HUDEP-2 (cell line): ENCODE data around the gene HBA2.
"Not testable (repeated sequence)": the region's sequence is repeated elsewhere in the genome, so short reads cannot be mapped to it uniquely, and the experiment has no call there.

ENCODE experiments used
- DNase-seq, 76 experiments: peaks; one replicate each; lab custom pipeline; 2025; ENCODE audit not compliant: unreplicated experiment in 76 of 76; lab: John Stamatoyannopoulos, UW

Gene HBA2

DNA sequence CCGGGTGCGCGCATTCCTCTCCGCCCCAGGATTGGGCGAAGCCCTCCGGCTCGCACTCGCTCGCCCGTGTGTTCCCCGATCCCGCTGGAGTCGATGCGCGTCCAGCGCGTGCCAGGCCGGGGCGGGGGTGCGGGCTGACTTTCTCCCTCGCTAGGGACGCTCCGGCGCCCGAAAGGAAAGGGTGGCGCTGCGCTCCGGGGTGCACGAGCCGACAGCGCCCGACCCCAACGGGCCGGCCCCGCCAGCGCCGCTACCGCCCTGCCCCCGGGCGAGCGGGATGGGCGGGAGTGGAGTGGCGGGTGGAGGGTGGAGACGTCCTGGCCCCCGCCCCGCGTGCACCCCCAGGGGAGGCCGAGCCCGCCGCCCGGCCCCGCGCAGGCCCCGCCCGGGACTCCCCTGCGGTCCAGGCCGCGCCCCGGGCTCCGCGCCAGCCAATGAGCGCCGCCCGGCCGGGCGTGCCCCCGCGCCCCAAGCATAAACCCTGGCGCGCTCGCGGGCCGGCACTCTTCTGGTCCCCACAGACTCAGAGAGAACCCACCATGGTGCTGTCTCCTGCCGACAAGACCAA lies at the start of gene HBA2:
Gene HBA2, plus strand, starts transcription at position 503 of the 568 bp plus-strand sequence. Its CDS starts 37 bp downstream, at position 540.
- DNase-seq, result not testable (repeated sequence)

- DNase-seq, result not testable (repeated sequence)
Measured at GRCh38 chr16:123558-124350, 48.9 kb upstream of the HBA2 start.

DNA sequence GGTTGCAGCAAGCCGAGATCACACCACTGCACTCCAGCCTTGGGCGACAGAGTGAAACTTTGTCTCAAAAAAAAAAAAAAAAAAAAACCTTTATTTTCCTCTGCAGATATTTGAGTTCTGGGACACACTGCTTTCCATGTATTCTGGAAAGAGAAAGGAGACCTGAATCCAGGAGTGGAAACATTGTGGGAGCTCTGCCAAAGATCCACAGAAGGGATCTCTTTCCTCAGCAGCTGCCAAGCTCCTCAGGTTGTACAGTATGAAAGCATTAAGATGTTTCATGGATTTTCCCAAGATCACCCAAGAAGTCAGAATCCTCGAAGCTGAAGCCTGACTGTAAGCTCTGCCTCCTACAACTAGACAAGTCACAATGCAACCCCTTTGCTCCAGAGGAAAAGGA lies 47.7 kb upstream of the HBA2 start:
- DNase-seq, result no peak

- no peak for DNase-seq
Measured at GRCh38 chr16:129075-129474, 43.6 kb upstream of the HBA2 start.

- DNase-seq, result no peak
Measured at GRCh38 chr16:130533-131173, 42.0 kb upstream of the HBA2 start.

- no peak for DNase-seq
Measured at GRCh38 chr16:132120-132519, 40.6 kb upstream of the HBA2 start.

GRCh38 chr16:133716-134115 lies 39.0 kb upstream of the HBA2 start:
- peak in 1 of 76 experiments; percentile 23 for DNase-seq

DNA sequence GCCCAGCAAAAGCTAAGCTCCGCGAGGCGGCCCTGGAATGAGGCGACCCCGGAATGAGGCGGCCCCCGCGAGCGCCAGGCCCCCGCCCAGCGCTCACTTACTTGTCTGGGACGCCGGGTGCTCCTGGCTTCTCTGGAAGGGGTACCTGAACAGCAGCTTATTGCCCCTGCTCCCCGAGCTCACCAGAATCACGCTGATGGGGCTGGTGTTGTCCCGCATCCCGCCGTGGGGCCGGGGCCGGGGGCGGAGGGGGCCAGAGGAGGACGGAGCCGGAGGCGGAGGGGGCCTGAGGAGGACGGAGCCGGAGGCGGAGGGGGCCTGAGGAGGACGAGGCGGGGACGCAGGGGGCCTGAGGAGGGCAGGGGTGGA lies 34.6 kb upstream of the HBA2 start:
- DNase-seq, result peak in 14 of 76 experiments; percentile 10 to 48 (median 32)

- DNase-seq, result no peak
Measured at GRCh38 chr16:140175-140857, 32.4 kb upstream of the HBA2 start.

DNA sequence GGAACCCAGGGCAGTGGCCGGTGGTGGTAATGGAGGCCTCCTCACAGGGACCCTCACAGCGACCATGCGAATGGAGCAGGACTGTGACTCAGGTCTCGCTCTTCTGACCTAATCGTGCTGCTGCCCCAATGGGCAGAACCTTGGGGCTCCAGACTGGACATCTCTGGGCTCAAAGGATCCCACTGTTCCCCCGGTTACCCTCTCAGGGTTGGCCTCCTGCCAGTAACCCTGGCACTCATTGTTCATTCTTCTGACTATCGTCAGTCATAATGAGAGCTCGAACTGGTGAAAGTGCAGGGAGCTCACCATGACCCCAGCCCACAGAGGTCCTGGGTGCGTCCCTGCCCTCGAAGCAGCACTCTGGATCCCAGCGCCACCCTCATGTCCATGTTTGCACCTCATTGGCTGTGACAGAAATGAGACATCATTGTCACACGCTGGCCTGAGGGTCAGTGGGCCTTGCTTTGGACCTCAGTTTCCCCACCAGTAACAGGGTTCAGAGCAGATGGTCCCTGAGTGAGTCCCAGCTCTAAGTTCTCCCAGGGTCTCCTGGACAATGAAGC lies 30.2 kb upstream of the HBA2 start:
- DNase-seq, result peak in 14 of 76 experiments; percentile 5 to 64 (median 34)

DNA sequence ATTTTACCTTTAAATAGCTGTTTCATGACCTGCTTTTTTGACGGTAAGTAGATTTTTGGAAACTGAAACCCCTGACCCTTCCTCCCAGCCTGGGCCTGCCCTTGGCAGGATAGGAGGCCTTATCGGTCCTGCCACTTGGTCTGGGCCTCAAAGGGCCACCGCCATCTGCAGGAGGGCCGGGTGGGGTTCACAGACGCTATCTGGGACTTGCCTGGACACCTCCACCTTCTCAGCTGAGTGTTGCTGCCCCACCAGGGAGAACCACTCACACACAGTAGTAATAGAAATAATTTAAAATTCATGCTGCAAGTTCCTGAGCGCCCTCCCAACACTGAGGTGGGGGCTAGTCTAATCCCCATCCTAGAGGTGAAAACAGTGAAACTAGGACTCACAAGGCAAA lies 29.6 kb upstream of the HBA2 start:
- peak in 74 of 76 experiments; percentile 41 to 93 (median 78) for DNase-seq

DNA sequence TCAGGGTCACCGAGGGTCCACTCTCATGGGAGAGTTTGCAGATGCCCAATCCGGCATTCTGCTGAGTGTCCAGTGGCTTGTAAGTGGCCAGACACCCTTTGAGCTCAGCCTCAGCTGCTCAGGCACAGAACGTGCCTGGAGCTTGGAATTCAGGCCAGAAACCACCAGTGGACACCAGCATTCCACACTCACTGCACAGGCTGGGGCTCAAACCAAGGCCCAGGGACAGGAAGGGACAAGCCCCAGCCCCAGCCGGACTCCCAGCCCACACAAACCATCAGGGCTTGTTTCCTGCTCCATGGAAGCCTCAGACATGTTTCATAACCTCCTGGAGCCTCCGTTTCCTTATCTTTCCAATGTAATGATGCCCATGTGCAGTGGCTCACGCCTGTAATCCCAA lies 29.2 kb upstream of the HBA2 start:
- DNase-seq, result peak in 1 of 76 experiments; percentile 53

DNA sequence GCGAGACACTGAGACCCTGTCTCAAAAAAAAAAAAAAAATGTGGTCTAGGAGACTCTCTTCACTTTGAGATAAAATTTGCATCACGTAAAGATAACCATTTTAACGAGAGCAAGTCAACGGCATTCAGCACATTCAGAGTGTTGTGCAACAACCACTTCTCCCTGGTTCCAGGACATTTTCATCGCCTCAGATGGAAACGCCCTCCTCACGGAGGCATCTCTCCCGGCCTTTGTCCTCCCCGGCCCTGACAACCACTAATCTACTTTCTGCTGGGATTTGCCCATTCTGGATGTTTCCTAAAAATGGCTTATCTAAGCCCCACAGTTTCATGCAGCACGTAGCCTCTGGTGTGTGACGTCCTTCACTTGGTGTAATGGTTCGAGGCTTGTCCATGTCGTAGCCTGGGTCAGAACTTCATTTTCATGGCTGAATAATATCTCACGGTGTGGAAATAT lies 27.9 kb upstream of the HBA2 start:
- no peak for DNase-seq

GRCh38 chr16:146646-147045 lies 26.0 kb upstream of the HBA2 start:
- DNase-seq, result no peak

GRCh38 chr16:149024-149660 lies 23.5 kb upstream of the HBA2 start:
- DNase-seq, result peak in 10 of 76 experiments; percentile 17 to 48 (median 26)

DNA sequence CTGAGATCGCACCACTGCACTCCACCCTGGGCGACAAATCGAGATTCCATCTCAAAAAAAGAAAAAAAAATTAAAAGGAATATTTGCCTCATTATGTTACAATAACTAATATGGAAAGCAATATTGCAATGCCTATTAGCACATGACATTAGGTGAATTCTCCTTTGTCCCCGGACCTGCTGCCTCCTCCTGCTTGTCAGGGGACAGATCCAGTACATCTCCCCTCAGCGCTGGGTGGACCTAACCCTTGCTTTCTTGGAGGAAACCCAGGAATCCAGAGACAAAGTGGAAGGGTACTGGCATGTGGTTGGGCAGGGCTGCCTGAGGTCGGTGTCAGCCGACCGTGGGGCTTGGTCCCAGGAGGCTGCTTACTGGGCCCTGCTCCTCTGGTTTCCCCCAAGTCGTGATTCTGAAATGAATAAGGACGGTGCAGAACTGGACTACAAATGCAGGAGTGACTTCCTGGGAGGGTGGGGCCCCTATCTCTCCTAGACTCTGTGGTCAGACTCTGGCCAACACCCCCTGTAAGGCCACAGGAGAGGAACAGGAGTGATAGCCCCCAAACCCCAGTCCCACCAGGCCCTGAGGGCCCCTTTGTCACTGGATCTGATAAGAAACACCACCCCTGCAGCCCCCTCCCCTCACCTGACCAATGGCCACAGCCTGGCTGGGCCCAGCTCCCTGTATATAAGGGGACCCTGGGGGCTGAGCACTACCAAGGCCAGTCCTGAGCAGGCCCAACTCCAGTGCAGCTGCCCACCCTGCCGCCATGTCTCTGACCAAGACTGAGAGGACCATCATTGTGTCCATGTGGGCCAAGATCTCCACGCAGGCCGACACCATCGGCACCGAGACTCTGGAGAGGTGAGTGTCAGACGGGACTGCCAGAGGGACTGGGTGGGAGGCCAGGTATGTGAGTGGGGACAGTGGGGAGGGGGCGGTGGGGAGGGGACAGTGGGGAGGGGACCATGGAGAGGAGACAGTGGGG lies 20.2 kb upstream of the HBA2 start, which contains the start of gene HBZ:
Gene HBZ, plus strand, starts transcription at position 504 of the 988 bp plus-strand sequence. Its CDS starts 266 bp downstream, at position 770.
- DNase-seq, result peak in 9 of 76 experiments; percentile 10 to 48 (median 26)

- DNase-seq, result not testable (repeated sequence)
Measured at GRCh38 chr16:153129-153521, 19.6 kb upstream of the HBA2 start.

DNA sequence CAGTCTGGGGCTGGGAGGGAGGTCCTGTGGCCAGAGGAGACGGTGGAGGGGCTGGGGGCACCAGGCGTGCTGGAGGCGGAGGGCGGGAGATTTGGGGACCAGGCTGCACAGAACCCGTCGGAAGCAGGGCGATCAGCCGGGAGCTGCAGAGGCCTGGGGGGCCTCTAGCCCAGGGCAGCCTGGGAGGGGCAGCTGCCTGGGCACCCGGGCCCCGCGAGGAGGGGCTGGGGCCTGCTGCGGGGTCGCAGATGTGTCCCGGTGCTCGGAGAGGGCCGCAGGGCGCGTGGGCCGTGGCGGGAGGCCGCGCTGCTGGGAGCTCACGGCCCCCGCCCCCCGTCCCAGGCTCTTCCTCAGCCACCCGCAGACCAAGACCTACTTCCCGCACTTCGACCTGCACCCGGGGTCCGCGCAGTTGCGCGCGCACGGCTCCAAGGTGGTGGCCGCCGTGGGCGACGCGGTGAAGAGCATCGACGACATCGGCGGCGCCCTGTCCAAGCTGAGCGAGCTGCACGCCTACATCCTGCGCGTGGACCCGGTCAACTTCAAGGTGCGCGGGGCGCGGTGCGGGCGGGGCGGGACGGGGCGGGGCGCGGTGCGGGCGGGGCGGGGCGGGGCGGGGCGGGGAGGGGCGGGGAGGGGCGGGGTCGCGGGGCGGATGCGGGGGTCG lies 19.0 kb upstream of the HBA2 start:
- not testable (repeated sequence) for DNase-seq
